HepG2 (cell line): ENCODE results near the gene TMEM217. TPM values are rescaled to one million over a fixed set of nuclear protein-coding genes. Genes with fewer than 3 reads are reported as not detected.

ENCODE experiments used
- CCDC6 ChIP-seq: sonication (generic); formaldehyde crosslinking; IDR thresholded peaks from 2 replicates; pipeline ENCODE4 v1.8.1; 2022; ENCODE audit warnings: mild to moderate bottlenecking, missing genetic modification reagents, moderate library complexity
- KDM4B ChIP-seq: sonication (generic); formaldehyde crosslinking; IDR thresholded peaks from 2 replicates; pipeline ENCODE4 v1.4.0; 2020; ENCODE audit warnings: missing genetic modification reagents
- NCOA2 ChIP-seq: sonication (generic); formaldehyde crosslinking; IDR thresholded peaks from 2 replicates; pipeline ENCODE4 v1.8.0; 2022; ENCODE audit warnings: inconsistent platforms
- NFYB ChIP-seq: sonication (generic); formaldehyde crosslinking; IDR thresholded peaks from 2 replicates; pipeline ENCODE4 v1.4.0; 2020; ENCODE audit warnings: missing genetic modification reagents
- PHF8 ChIP-seq: sonication (generic); formaldehyde crosslinking; IDR thresholded peaks from 2 replicates; pipeline ENCODE4 v1.5.0; 2020; ENCODE audit warnings: missing genetic modification reagents
- PITX1 ChIP-seq: sonication (generic); formaldehyde crosslinking; IDR thresholded peaks from 2 replicates; pipeline ENCODE4 v1.5.1; 2020; ENCODE audit warnings: mild to moderate bottlenecking, missing genetic modification reagents
- RORA ChIP-seq: sonication (generic); formaldehyde crosslinking; IDR thresholded peaks from 2 replicates; pipeline ENCODE4 v1.5.0; 2020; ENCODE audit warnings: mild to moderate bottlenecking, missing genetic modification reagents, moderate library complexity
- SETDB1 ChIP-seq: sonication (generic); formaldehyde crosslinking; IDR thresholded peaks from 2 replicates; pipeline ENCODE4 v1.5.1; 2020; ENCODE audit warnings: missing genetic modification reagents, mild to moderate bottlenecking, borderline replicate concordance
- SMARCC2 ChIP-seq: fragments of 450-650 bp; IDR thresholded peaks from 2 replicates; pipeline ENCODE4 v1.6.1; 2017; ENCODE audit warnings: antibody characterized with exemption, mild to moderate bottlenecking
- SRY ChIP-seq: sonication (generic); formaldehyde crosslinking; IDR thresholded peaks from 2 replicates; pipeline ENCODE4 v1.8.0; 2022; ENCODE audit warnings: mild to moderate bottlenecking, missing genetic modification reagents
- ZNF12 ChIP-seq: sonication (generic); formaldehyde crosslinking; IDR thresholded peaks from 2 replicates; pipeline ENCODE4 v1.5.0; 2020; ENCODE audit warnings: missing genetic modification reagents
- ZNF121 ChIP-seq: sonication (generic); formaldehyde crosslinking; IDR thresholded peaks from 2 replicates; pipeline ENCODE4 v1.5.0; 2020; ENCODE audit warnings: mild to moderate bottlenecking, missing genetic modification reagents
- ZNF251 ChIP-seq: sonication (generic); formaldehyde crosslinking; IDR thresholded peaks from 2 replicates; pipeline ENCODE4 v1.9.0; 2021; ENCODE audit warnings: mild to moderate bottlenecking, missing genetic modification reagents
- ZNF350 ChIP-seq: sonication (generic); formaldehyde crosslinking; IDR thresholded peaks from 2 replicates; pipeline ENCODE4 v1.4.0; 2020; ENCODE audit warnings: mild to moderate bottlenecking, low read depth, missing genetic modification reagents, borderline replicate concordance
- ZNF556 ChIP-seq: sonication (generic); formaldehyde crosslinking; IDR thresholded peaks from 2 replicates; pipeline ENCODE4 v1.4.0; 2020; ENCODE audit warnings: mild to moderate bottlenecking, missing genetic modification reagents, borderline replicate concordance
- ZNF614 ChIP-seq: IDR thresholded peaks from 2 replicates; pipeline ENCODE4 v1.6.1; 2018; ENCODE audit warnings: missing biosample characterization, missing genetic modification reagents, inconsistent platforms, borderline replicate concordance
- ZNF672 ChIP-seq: sonication (generic); formaldehyde crosslinking; IDR thresholded peaks from 2 replicates; pipeline ENCODE4 v1.8.1; 2022; ENCODE audit warnings: missing genetic modification reagents
- ZNF766 ChIP-seq: sonication (generic); formaldehyde crosslinking; IDR thresholded peaks from 2 replicates; pipeline ENCODE4 v1.5.0; 2020; ENCODE audit warnings: missing genetic modification reagents, borderline replicate concordance
- polyA plus RNA-seq, 8 experiments: library from polyadenylated mRNA; depleted of rRNA in 3 of 8; stranded (reverse) in 7 of 8; unstranded in 1 of 8; fragments of >200 nt; fragmentation: Illumina TruSeq in 4 of 8; extraction: Trizol in 4 of 8; gene quantifications; 2 replicates each; pipeline versions ENCODE4 v1.2.1 to v1.2.3, GENCODE V29; 2011 to 2016; ENCODE audit warnings: low read depth in 4 of 8, missing spikeins in 1 of 8, mixed read lengths in 1 of 8; ENCODE audit not compliant: insufficient read depth in 1 of 8
- total RNA-seq, 5 experiments: library from RNA; depleted of rRNA; stranded (reverse); fragments of >200 nt; fragmentation: Illumina TruSeq; extraction: Trizol; gene quantifications; 2 replicates each; pipeline ENCODE4 v1.2.3, GENCODE V29; 2016; ENCODE audit warnings: low read depth in 1 of 5
- TF ChIP-seq, protein P1 (sequence below): sonication (generic); formaldehyde crosslinking; IDR thresholded peaks from 2 replicates; pipeline ENCODE4 v1.4.0; 2020; ENCODE audit warnings: missing genetic modification reagents, borderline replicate concordance
- TF ChIP-seq, protein P2 (sequence below): sonication (generic); formaldehyde crosslinking; conservative IDR thresholded peaks from 2 replicates; pipeline ENCODE4 v1.8.0; 2022; ENCODE audit warnings: low read depth, missing genetic modification reagents
- TF ChIP-seq, protein P3 (sequence below): IDR thresholded peaks from 2 replicates; pipeline ENCODE4 v1.6.1; 2016; ENCODE audit warnings: control low read depth
- TF ChIP-seq, protein P4 (sequence below): sonication (generic); formaldehyde crosslinking; IDR thresholded peaks from 2 replicates; pipeline ENCODE4 v1.4.0; 2020; ENCODE audit warnings: missing genetic modification reagents, mild to moderate bottlenecking, borderline replicate concordance

TMEM217 gene
- total and polyA plus RNA-seq, 2 of the 13 experiments (the other 11 are each of a cell fraction or from before 2014, with no cell fraction given), result 2.3 to 3.4 TPM

DNA sequence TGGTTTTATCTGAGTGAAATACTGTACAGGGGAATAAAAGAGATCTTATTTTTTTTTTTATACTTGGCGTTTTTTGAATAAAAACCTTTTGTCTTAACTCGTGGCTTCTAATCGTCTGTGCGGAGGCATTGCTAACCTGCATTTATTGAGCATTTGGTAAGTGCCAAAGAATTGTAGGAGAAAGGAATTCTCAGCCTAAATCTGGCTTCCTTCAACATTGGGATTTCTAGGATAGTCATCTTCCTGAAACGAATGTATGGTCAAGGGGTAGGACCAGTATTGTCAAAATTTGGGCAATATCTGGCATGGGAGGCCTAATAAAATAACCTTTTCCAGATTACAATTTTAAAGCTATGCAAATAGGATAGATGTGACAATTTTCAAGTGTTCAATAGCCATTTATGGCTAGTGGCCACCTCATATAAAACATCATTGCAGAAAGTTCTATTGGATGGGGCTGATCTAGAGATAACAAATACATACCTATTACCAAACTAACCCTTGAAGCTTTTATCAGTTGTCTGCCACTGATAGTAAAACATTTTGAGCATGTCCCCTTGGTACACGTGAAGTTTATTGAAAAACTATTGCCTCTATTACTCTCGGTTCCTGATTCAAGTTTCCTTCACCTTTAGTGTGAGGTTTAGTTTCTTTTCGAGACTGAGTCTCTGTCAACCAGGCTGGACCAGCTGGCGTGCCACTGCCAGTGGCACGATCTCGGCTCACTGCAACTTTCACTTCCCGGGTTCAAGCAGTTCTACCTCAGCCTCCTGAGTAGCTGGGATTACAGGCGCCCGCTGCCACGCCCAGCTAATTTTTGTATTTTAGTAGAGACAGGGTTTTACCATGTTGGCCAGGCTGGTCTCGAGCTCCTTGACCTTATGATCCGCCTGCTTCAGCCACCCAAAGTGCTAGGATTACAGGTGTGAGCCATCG lies 82.3 kb downstream of the TMEM217 start (continued):
- TF ChIP-seq RORA (CRISPR knock-in tag) (no peak), NFYB (CRISPR knock-in tag) (no peak), ZNF12 (CRISPR knock-in tag) (no peak), KDM4B (CRISPR knock-in tag) (no peak), PITX1 (CRISPR knock-in tag) (no peak), ZNF672 (no peak), NCOA2 (CRISPR knock-in tag) (no peak), ZNF614 (CRISPR knock-in tag) (no peak), ZNF350 (CRISPR knock-in tag) (no peak), ZNF556 (no peak), SRY (CRISPR knock-in tag) (no peak), CCDC6 (CRISPR knock-in tag) (no peak), ZNF251 (CRISPR knock-in tag) (no peak), PHF8 (no peak), SMARCC2 (no peak), SETDB1 (CRISPR knock-in tag) (peak; percentile 75; the same call in 1 of the 2 replicates), ZNF766 (CRISPR knock-in tag) (no peak), ZNF121 (CRISPR knock-in tag) (no peak)
- TF ChIP-seq, protein P1, sequence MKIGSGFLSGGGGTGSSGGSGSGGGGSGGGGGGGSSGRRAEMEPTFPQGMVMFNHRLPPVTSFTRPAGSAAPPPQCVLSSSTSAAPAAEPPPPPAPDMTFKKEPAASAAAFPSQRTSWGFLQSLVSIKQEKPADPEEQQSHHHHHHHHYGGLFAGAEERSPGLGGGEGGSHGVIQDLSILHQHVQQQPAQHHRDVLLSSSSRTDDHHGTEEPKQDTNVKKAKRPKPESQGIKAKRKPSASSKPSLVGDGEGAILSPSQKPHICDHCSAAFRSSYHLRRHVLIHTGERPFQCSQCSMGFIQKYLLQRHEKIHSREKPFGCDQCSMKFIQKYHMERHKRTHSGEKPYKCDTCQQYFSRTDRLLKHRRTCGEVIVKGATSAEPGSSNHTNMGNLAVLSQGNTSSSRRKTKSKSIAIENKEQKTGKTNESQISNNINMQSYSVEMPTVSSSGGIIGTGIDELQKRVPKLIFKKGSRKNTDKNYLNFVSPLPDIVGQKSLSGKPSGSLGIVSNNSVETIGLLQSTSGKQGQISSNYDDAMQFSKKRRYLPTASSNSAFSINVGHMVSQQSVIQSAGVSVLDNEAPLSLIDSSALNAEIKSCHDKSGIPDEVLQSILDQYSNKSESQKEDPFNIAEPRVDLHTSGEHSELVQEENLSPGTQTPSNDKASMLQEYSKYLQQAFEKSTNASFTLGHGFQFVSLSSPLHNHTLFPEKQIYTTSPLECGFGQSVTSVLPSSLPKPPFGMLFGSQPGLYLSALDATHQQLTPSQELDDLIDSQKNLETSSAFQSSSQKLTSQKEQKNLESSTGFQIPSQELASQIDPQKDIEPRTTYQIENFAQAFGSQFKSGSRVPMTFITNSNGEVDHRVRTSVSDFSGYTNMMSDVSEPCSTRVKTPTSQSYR (CRISPR knock-in tag), result no peak
- TF ChIP-seq, protein P2, sequence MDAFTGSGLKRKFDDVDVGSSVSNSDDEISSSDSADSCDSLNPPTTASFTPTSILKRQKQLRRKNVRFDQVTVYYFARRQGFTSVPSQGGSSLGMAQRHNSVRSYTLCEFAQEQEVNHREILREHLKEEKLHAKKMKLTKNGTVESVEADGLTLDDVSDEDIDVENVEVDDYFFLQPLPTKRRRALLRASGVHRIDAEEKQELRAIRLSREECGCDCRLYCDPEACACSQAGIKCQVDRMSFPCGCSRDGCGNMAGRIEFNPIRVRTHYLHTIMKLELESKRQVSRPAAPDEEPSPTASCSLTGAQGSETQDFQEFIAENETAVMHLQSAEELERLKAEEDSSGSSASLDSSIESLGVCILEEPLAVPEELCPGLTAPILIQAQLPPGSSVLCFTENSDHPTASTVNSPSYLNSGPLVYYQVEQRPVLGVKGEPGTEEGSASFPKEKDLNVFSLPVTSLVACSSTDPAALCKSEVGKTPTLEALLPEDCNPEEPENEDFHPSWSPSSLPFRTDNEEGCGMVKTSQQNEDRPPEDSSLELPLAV (CRISPR knock-in tag), result no peak
- TF ChIP-seq, protein P3, sequence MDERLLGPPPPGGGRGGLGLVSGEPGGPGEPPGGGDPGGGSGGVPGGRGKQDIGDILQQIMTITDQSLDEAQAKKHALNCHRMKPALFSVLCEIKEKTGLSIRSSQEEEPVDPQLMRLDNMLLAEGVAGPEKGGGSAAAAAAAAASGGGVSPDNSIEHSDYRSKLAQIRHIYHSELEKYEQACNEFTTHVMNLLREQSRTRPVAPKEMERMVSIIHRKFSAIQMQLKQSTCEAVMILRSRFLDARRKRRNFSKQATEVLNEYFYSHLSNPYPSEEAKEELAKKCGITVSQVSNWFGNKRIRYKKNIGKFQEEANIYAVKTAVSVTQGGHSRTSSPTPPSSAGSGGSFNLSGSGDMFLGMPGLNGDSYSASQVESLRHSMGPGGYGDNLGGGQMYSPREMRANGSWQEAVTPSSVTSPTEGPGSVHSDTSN, result no peak
- TF ChIP-seq, protein P4, sequence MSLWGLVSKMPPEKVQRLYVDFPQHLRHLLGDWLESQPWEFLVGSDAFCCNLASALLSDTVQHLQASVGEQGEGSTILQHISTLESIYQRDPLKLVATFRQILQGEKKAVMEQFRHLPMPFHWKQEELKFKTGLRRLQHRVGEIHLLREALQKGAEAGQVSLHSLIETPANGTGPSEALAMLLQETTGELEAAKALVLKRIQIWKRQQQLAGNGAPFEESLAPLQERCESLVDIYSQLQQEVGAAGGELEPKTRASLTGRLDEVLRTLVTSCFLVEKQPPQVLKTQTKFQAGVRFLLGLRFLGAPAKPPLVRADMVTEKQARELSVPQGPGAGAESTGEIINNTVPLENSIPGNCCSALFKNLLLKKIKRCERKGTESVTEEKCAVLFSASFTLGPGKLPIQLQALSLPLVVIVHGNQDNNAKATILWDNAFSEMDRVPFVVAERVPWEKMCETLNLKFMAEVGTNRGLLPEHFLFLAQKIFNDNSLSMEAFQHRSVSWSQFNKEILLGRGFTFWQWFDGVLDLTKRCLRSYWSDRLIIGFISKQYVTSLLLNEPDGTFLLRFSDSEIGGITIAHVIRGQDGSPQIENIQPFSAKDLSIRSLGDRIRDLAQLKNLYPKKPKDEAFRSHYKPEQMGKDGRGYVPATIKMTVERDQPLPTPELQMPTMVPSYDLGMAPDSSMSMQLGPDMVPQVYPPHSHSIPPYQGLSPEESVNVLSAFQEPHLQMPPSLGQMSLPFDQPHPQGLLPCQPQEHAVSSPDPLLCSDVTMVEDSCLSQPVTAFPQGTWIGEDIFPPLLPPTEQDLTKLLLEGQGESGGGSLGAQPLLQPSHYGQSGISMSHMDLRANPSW (CRISPR knock-in tag), result peak; percentile 15; the same call in 1 of the 2 replicates
